DND-41 (cell line): Measurements from ENCODE around the gene MICAL2.

Experiments
- EZH2 ChIP-seq: IDR thresholded peaks from 3 replicates; pipeline ENCODE4 v1.6.1; 2012; ENCODE audit warnings: borderline replicate concordance, low read depth, mild to moderate bottlenecking, moderate library complexity, low read length, inconsistent platforms; ENCODE audit not compliant: severe bottlenecking
- TF ChIP-seq, protein P1 (sequence below): IDR thresholded peaks from 2 replicates; pipeline ENCODE4 v1.5.1; 2012; ENCODE audit warnings: borderline replicate concordance, low read length, moderate library complexity, mild to moderate bottlenecking; ENCODE audit not compliant: poor library complexity, severe bottlenecking; ENCODE audit errors: extremely low read depth

GRCh38 chr11:12280838-12281565 lies 170.6 kb downstream of the MICAL2 start:
- TF ChIP-seq, protein P1, sequence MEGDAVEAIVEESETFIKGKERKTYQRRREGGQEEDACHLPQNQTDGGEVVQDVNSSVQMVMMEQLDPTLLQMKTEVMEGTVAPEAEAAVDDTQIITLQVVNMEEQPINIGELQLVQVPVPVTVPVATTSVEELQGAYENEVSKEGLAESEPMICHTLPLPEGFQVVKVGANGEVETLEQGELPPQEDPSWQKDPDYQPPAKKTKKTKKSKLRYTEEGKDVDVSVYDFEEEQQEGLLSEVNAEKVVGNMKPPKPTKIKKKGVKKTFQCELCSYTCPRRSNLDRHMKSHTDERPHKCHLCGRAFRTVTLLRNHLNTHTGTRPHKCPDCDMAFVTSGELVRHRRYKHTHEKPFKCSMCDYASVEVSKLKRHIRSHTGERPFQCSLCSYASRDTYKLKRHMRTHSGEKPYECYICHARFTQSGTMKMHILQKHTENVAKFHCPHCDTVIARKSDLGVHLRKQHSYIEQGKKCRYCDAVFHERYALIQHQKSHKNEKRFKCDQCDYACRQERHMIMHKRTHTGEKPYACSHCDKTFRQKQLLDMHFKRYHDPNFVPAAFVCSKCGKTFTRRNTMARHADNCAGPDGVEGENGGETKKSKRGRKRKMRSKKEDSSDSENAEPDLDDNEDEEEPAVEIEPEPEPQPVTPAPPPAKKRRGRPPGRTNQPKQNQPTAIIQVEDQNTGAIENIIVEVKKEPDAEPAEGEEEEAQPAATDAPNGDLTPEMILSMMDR, result no peak
- no peak for TF ChIP-seq EZH2
